Fibroblast of the aortic adventitia (primary cell): ENCODE results near the gene AQP10. TPM values are rescaled to one million over a fixed set of nuclear protein-coding genes. Genes with fewer than 3 reads are reported as not detected.

ENCODE experiments used
- DNase-seq: peaks from one replicate; pipeline ENCODE4 v3.0.0-alpha.2; 2010; ENCODE audit warnings: low read depth
- H3K4me3 ChIP-seq: 2 replicates; pipeline ENCODE4 v1.5.1; 2011; ENCODE audit warnings: low read depth, mild to moderate bottlenecking, control low read depth, low read length, moderate library complexity
- total RNA-seq: library from RNA; depleted of rRNA; stranded (reverse); fragments of >200 nt; gene quantifications from 2 replicates; pipeline ENCODE4 v1.2.3, GENCODE V29; 2012; ENCODE audit warnings: low replicate concordance
- TF ChIP-seq, protein P1 (sequence below): IDR thresholded peaks from 2 replicates; pipeline ENCODE4 v1.5.1; 2011; ENCODE audit warnings: mild to moderate bottlenecking, low read length, control low read depth, inconsistent platforms; ENCODE audit not compliant: insufficient read depth

The AQP10 gene
- total RNA-seq, 1 donor = not detected

DNA sequence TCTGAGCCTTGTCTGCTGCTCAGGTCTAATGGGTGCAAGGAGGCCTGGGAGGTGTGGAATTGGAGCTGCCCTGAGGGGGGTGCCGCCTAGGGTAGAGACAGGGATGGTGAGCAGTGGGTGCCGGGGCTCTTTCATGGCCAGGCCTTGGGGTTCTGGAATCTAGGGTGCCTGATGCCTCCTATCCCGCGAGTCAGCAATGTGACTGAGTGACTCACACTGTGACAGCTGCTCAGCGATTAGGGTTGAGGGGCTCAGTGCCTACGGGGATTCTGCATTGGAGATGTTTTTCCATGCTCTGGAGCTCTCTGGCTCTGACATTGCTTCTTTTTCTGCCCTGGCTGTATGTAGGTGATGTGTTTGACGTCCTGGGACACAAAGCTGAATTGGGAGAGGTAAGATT, 21.2 kb downstream of the AQP10 start:
- DNase-seq = no peak
- TF ChIP-seq, protein P1, sequence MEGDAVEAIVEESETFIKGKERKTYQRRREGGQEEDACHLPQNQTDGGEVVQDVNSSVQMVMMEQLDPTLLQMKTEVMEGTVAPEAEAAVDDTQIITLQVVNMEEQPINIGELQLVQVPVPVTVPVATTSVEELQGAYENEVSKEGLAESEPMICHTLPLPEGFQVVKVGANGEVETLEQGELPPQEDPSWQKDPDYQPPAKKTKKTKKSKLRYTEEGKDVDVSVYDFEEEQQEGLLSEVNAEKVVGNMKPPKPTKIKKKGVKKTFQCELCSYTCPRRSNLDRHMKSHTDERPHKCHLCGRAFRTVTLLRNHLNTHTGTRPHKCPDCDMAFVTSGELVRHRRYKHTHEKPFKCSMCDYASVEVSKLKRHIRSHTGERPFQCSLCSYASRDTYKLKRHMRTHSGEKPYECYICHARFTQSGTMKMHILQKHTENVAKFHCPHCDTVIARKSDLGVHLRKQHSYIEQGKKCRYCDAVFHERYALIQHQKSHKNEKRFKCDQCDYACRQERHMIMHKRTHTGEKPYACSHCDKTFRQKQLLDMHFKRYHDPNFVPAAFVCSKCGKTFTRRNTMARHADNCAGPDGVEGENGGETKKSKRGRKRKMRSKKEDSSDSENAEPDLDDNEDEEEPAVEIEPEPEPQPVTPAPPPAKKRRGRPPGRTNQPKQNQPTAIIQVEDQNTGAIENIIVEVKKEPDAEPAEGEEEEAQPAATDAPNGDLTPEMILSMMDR = no peak

DNA sequence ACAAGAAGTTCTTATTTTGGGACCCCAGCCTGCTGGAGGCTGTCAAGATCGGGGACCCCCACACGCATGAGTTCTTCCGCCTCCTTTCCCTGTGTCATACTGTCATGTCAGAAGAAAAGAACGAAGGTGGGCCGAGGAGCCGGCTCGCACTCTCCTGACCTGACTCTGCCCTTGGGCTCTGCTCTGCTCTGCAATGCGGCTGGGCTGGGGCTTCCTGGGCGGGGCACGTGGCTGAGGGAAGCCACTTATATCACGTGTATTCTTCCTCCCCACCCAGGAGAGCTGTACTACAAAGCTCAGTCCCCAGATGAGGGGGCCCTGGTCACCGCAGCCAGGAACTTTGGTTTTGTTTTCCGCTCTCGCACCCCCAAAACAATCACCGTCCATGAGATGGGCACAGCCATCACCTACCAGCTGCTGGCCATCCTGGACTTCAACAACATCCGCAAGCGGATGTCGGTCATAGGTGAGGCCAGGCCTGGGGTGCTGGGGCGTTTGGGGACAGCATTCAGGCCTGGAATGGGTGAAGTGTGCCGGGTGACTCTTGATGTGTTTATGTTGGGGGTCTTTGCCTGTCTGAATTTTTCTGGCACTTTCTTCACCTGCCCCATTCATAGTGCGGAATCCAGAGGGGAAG, 22.1 kb downstream of the AQP10 start:
- DNase-seq = no peak
- TF ChIP-seq, protein P1 = no peak
- H3K4me3 ChIP-seq = no peak overlapping the region

More for the DNA sequence above, 21.2 kb downstream of the AQP10 start:
- no peak overlapping the region for H3K4me3 ChIP-seq

DNA sequence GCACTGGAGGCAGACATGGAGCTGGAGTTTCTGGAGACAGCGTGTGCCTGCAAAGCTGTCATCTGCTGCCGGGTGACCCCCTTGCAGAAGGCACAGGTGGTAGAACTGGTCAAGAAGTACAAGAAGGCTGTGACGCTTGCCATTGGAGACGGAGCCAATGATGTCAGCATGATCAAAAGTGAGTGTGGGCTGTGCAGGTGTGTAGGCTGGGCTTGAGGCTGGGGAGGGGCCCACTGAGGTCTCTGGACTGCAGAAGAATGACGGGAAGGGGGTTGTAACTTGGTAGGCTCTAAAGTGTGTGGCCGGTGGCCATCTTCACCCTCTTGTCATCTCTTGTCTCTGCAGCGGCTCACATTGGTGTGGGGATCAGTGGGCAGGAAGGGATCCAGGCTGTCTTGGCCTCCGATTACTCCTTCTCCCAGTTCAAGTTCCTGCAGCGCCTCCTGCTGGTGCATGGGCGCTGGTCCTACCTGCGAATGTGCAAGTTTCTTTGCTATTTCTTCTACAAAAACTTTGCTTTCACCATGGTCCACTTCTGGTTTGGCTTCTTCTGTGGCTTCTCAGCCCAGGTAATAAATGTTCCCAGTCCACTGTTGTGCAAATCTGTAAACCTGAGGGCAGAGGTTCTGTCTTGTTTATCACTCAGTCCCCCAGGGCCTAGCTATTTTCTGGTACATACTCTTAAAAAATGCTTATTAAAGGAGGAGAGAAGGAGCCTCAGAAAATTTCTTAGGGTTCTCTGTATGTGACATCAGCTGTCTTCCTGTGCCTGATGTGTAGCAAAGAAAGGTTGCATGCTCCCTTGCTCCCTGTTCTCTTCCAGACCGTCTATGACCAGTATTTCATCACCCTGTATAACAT, 24.3 kb downstream of the AQP10 start:
- DNase-seq = peak; percentile 55
- no peak overlapping the region for H3K4me3 ChIP-seq
- TF ChIP-seq, protein P1 = peak; percentile 74

DNA sequence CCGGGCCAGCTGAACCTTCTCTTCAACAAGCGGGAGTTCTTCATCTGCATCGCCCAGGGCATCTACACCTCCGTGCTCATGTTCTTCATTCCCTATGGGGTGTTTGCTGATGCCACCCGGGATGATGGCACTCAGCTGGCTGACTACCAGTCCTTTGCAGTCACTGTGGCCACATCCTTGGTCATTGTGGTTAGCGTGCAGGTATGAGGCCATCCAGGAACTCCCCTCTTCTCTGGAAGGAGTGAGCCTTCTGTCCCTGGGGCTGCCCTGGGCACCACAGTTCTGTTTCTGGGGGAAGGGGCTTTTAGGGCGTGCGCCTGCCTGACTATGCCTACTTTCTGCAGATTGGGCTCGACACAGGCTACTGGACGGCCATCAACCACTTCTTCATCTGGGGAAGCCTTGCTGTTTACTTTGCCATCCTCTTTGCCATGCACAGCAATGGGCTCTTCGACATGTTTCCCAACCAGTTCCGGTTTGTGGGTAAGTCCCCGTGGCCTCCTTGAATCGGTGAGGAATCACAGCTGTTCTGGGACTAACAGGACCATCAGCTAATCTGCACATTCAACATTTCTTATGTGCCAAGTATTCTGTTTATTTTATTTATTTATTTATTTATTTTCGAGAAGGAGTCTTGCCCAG, 25.5 kb downstream of the AQP10 start:
- DNase-seq = no peak
- TF ChIP-seq, protein P1 = no peak
- no peak overlapping the region for H3K4me3 ChIP-seq

DNA sequence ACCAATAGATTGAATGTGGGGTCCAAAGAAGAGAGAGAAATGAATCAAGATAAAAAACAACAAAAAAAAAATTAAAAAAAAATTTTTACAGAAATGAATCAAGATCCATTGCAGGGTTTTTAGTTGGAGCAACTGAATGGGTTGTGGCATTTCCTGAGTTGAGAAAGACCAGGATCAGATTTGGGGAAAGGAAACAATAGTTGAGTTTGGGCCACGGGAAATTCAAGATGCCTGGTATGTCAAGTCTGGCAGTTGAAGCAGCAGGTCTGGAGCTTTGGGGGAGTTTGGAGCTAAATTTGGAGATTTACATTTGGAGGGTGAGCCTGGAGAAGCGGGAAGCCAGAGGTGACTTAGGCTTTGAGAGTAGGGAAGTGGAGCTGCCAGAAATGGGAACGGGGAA, 27.1 kb downstream of the AQP10 start:
- no peak overlapping the region for H3K4me3 ChIP-seq
- TF ChIP-seq, protein P1 = no peak

DNA sequence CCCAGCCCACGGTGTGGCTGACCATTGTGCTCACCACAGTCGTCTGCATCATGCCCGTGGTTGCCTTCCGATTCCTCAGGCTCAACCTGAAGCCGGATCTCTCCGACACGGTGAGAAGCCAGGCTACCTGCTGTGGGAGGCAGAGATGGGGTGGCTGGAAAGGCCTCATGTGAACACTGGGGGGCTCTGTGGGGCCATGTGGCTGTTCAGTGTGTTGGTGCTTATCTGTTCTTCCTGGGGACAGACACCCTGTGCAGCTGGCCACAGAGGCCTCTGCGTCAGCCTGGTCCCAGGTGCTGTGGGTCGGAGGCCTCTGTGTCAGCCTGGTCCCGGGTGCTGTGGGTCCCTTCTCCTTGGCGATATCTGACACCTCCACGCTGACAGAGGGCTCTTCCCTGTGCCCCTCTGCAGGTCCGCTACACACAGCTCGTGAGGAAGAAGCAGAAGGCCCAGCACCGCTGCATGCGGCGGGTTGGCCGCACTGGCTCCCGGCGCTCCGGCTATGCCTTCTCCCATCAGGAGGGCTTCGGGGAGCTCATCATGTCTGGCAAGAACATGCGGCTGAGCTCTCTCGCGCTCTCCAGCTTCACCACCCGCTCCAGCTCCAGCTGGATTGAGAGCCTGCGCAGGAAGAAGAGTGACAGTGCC, 27.7 kb downstream of the AQP10 start:
- no peak for DNase-seq
- TF ChIP-seq, protein P1 = no peak
- H3K4me3 ChIP-seq = no peak overlapping the region

More for the DNA sequence above, 27.1 kb downstream of the AQP10 start:
- DNase-seq = peak; percentile 75
